IPS-18c (cell line): Measurements from ENCODE around the gene ASGR1.
A peak's percentile ranks its signal among the peaks of the same experiment; 100 is the strongest.

Experiments used
- H3K4me3 ChIP-seq: 2 replicates; pipeline ENCODE4 v1.7.0; 2013; ENCODE audit warnings: low read depth, mild to moderate bottlenecking, low read length, moderate library complexity; ENCODE audit not compliant: insufficient read depth
- H3K9me3 ChIP-seq: one replicate; pipeline ENCODE4 v1.6.1; 2013; ENCODE audit warnings: mild to moderate bottlenecking, low read length, moderate library complexity; ENCODE audit not compliant: control insufficient read depth, insufficient read depth

ASGR1 gene

DNA sequence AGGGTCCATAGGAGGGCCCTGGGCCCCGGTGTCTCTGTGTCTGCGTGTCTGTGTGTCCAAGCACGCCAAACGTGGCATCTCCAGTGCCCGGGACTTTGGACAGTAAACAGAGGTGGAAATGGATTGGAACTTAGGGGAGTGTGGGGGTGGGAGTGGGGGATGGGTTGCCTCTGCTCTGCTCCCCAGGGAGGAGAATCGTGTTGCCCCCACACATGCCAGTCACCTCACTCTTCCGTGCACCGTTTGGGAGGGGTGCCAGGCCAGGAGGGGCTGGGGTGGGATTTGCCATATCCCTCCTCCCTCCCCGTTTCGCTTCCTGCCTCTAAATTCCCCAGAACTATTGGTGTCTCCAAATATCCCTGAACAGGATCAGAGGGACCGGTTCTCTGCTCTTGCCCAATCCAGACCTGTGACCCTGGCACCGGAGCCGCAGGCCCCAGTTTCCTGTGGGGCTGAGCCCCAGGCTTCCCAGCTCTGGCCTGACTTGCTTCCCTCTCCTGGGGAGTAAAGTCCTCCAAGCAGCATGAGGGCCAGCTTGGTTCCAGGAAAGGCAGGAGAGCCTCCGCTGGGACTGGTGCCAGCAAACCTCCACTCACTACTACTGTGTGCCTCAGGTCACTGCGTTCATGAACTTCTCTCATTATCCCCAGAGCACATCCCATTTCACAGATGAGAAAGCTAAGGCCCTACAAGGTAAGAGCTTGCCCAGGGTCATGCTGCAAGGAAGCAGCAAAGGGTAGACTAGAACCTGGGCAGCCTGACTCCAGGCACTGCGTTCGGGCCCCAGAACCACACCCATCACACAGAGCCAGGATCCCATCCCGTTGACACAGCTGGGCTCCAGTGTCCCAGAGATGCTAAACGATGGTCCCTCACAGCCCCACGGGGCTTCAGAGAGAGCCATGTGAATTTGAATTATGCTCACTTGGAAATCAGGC, at the start of gene ASGR1:
Gene ASGR1 (minus strand): TSS at position 54 of the 938 bp plus-strand sequence. CDS start 807 bp downstream, outside the sequence.
- Histone ChIP-seq H3K4me3 (peak within 1 kb of the TSS; percentile 71; the same call in 1 of the 2 replicates), H3K9me3 (no peaks in the 10 kb centered on the region)

GRCh38 chr17:7228920-7229319, 49.8 kb upstream of the ASGR1 start:
- Histone ChIP-seq H3K4me3 (no peak overlapping the region), H3K9me3 (no peaks in the 10 kb centered on the region)

- H3K4me3 ChIP-seq = no peak overlapping the region
- no peaks in the 10 kb centered on the region for H3K9me3 ChIP-seq
Observed at GRCh38 chr17:7226721-7227710, 47.8 kb upstream of the ASGR1 start.

GRCh38 chr17:7225711-7226331, 46.7 kb upstream of the ASGR1 start:
- no peaks in the 10 kb centered on the region for H3K9me3 ChIP-seq
- no peak overlapping the region for H3K4me3 ChIP-seq

DNA sequence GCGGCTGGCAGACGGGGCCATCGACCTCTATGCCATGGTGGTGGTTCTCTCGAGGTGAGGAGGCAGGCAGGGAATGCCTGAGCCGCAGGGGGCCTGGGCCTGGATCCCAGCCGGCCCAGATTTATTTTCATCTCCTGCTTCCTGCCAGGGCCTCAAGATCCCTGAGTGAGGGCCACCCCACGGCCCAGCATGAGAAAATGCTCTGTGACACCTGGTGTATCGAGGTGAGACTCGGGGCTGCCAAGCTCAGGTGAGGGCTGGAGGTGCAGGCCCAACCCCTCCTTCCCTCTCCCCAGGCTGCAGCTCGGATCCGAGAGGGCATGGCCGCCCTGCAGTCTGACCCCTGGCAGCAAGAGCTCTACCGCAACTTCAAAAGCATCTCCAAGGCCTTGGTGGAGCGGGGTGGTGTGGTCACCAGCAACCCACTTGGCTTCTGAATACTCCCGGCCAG, 45.5 kb upstream of the ASGR1 start:
- H3K9me3 ChIP-seq = no peaks in the 10 kb centered on the region
- no peak overlapping the region for H3K4me3 ChIP-seq

DNA sequence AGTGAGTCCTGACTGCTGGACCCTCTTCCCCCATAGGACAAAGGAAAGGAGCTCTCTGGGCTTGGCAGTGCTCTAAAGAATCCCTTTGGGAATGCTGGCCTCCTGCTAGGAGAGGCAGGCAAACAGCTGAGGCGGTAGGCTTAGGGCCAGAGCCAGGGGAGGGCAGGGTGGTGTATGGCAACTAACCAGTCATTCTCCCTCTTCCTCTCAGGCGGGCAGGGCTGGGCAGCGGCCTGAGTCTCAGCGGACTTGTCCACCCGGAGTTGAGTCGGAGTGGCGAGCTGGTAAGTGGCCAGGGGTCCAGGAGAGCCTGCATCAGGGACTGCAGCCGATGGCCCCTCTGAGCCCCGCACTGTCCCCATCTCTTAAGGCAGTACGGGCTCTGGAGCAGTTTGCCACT, 44.9 kb upstream of the ASGR1 start:
- no peak overlapping the region for H3K4me3 ChIP-seq
- no peaks in the 10 kb centered on the region for H3K9me3 ChIP-seq

GRCh38 chr17:7223375-7223774, 44.2 kb upstream of the ASGR1 start:
- H3K9me3 ChIP-seq = no peaks in the 10 kb centered on the region
- H3K4me3 ChIP-seq = no peak overlapping the region

DNA sequence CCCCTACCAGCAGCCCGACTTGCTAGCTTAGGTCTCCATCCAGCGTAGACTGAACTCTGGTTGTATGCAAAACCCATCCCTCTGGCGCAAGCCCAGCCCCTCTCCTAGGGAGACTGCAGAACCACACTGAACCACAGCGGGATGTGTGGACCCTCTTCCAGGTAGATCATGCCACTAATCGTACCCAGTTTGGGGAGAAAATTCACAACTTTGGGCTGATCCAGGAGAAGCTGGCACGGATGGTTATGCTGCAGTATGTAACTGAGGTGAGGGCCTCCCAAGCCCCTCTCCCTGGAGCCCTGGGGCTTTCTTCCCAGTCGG, 43.8 kb upstream of the ASGR1 start:
- no peaks in the 10 kb centered on the region for H3K9me3 ChIP-seq
- H3K4me3 ChIP-seq = no peak overlapping the region

- H3K4me3 ChIP-seq = no peak overlapping the region
- H3K9me3 ChIP-seq = no peaks in the 10 kb centered on the region
Observed at GRCh38 chr17:7222093-7222971, 43.2 kb upstream of the ASGR1 start.

- H3K4me3 ChIP-seq = no peak overlapping the region
- H3K9me3 ChIP-seq = no peaks in the 10 kb centered on the region
Observed at GRCh38 chr17:7221278-7222092, 42.3 kb upstream of the ASGR1 start.

DNA sequence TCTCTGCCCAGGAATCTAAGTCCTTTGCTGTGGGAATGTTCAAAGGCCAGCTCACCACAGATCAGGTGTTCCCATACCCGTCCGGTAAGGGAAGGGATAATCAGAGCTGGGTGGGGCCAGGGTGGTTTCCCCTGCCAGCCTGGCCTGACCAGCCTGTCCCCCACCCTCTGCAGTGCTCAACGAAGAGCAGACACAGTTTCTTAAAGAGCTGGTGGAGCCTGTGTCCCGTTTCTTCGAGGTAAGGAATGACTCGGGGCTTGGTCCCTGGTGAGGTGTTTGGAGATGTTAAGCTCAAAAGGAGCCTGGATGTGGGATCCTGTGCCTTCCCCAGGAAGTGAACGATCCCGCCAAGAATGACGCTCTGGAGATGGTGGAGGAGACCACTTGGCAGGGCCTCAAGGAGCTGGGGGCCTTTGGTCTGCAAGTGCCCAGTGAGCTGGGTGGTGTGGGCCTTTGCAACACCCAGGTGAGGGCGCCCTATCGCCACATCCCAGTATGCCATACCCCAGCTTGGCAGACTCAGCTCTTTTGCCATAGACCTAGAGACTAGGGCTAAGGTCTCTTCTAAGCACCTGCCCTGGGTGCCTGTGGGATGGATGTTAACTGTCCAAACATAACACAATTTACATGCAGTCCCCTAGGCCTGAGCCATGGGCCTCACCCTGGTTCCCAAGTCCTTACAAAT, 41.6 kb upstream of the ASGR1 start:
- Histone ChIP-seq H3K9me3 (no peaks in the 10 kb centered on the region), H3K4me3 (peak overlapping the region; percentile 85)

DNA sequence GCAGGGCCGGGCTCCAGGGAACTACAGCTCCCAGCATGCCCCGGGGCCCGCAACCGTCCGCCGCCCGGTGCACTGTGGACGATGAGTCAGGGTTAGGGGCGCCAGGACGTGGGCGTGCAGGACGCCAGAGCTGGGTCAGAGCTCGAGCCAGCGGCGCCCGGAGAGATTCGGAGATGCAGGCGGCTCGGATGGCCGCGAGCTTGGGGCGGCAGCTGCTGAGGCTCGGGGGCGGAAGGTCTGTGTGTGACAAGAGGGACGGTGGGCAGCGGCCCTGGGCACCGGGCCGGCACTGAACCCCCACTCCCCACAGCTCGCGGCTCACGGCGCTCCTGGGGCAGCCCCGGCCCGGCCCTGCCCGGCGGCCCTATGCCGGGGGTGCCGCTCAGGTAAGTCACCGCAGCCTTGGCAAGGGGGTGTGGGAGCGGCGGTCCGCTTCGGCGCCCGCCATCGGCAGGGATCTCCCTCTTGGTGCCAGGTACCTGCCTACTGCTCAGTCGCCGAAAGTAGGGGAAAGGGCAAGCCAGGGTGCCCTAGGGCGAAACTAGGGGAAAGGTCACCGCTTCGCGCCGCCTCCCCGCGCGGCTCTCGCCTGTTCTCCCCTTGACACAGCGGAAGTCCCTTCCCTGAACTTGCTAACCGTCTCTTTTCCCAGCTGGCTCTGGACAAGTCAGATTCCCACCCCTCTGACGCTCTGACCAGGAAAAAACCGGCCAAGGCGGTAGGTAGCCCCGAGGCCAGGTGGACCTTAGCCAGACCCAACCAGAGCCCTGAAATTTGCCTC, 40.8 kb upstream of the ASGR1 start, which contains the start of the genes ACADVL and DLG4:
Gene ACADVL (plus strand): TSS at position 127 of the 781 bp plus-strand sequence. CDS start 47 bp downstream, at position 174.
Gene DLG4 (minus strand): TSS at position 25 of the 781 bp plus-strand sequence.
- Histone ChIP-seq H3K4me3 (peak within 1 kb of the TSS; percentile 85), H3K9me3 (no peaks in the 10 kb centered on the region)

- Histone ChIP-seq H3K4me3 (peak overlapping the region; percentile 85; the same call in 1 of the 2 replicates), H3K9me3 (no peaks in the 10 kb centered on the region)
Observed at GRCh38 chr17:7219229-7219811, 40.1 kb upstream of the ASGR1 start.

GRCh38 chr17:7218758-7219157, 39.6 kb upstream of the ASGR1 start:
- H3K4me3 ChIP-seq = 0 out of 2 replicates have a peak overlapping the region, but pooled peaks have one; percentile 85
- H3K9me3 ChIP-seq = no peaks in the 10 kb centered on the region
